ENCODE measurements around the gene YAE1. TPM values are rescaled to one million over a fixed set of nuclear protein-coding genes. Genes with fewer than 3 reads are reported as not detected.

YAE1 gene
- total and polyA plus RNA-seq, 2 experiments from 2014 or later = 30.5 to 107 TPM

DNA sequence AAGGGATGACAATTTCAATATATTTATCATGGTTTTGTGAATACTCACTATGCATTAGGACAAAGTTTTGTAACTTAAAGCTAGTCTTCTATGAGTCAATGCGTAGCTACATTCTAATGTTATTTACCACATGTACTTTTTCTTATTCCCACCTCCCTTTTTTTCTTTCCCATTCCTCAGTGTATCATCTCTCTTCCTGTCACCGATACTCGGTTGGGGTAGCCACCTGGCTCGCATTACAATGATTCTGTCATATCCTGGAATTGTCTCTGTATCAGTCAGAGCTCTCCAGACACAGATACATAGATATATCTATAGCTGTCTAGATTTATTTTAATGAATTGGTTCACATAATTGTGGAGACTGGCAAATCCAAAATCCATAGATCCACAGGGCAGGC is 47.4 kb downstream of the YAE1 start:
- Histone ChIP-seq H3F3A (replicated peaks; ENCODE audit: low read depth) (no peaks in the 10 kb centered on the region), H3K27me3 (ENCODE audit: insufficient read depth) (peaks cover 18% of the 10 kb centered on the region), H3K79me2 (replicated peaks; ENCODE audit: insufficient read depth) (no peaks in the 10 kb centered on the region), H3K36me3 (ENCODE audit: insufficient read depth) (no peaks in the 10 kb centered on the region), H3K27ac (ENCODE audit: low read depth) (no peak overlapping the region), H4K20me1 (replicated peaks; ENCODE audit: insufficient read depth) (no peaks in the 10 kb centered on the region), H3K4me3 (no peak overlapping the region), H2AFZ (no peak overlapping the region), H3K9me2 (ENCODE audit: insufficient read depth) (no peaks in the 10 kb centered on the region; the same call in 1 of the 2 replicates), H3K4me1 (ENCODE audit: insufficient read depth) (no peaks in the 10 kb centered on the region; the same call in none of the 2 replicates), H3K4me2 (no peak overlapping the region)
- Mint-ChIP-seq H3K9me3 (no peaks in the 10 kb centered on the region), H3K27ac (no peak overlapping the region), H3K4me3 (no peak overlapping the region), H3K36me3 (ENCODE audit: low read depth) (no peaks in the 10 kb centered on the region), H3K4me1 (peaks cover 10% of the 10 kb centered on the region; the same call in 2 of the 3 replicates), H3K27me3 (ENCODE audit: insufficient read depth, low read depth, poor library complexity) (peaks cover 6% of the 10 kb centered on the region)
- no peak for TF ChIP-seq NANOG (IDR thresholded peaks at IDR 0.05; ENCODE audit: borderline replicate concordance)
- no peak for TF ChIP-seq POLR2AphosphoS5 (IDR thresholded peaks at IDR 0.05; ENCODE audit: low read depth)
- TF ChIP-seq, protein P1, sequence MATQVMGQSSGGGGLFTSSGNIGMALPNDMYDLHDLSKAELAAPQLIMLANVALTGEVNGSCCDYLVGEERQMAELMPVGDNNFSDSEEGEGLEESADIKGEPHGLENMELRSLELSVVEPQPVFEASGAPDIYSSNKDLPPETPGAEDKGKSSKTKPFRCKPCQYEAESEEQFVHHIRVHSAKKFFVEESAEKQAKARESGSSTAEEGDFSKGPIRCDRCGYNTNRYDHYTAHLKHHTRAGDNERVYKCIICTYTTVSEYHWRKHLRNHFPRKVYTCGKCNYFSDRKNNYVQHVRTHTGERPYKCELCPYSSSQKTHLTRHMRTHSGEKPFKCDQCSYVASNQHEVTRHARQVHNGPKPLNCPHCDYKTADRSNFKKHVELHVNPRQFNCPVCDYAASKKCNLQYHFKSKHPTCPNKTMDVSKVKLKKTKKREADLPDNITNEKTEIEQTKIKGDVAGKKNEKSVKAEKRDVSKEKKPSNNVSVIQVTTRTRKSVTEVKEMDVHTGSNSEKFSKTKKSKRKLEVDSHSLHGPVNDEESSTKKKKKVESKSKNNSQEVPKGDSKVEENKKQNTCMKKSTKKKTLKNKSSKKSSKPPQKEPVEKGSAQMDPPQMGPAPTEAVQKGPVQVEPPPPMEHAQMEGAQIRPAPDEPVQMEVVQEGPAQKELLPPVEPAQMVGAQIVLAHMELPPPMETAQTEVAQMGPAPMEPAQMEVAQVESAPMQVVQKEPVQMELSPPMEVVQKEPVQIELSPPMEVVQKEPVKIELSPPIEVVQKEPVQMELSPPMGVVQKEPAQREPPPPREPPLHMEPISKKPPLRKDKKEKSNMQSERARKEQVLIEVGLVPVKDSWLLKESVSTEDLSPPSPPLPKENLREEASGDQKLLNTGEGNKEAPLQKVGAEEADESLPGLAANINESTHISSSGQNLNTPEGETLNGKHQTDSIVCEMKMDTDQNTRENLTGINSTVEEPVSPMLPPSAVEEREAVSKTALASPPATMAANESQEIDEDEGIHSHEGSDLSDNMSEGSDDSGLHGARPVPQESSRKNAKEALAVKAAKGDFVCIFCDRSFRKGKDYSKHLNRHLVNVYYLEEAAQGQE (IDR thresholded peaks at IDR 0.05; ENCODE audit: unreplicated experiment) = no peak
- TF ChIP-seq STAT1 (IDR thresholded peaks at IDR 0.05; ENCODE audit: unreplicated experiment) = no peak
- TF ChIP-seq, protein P2, sequence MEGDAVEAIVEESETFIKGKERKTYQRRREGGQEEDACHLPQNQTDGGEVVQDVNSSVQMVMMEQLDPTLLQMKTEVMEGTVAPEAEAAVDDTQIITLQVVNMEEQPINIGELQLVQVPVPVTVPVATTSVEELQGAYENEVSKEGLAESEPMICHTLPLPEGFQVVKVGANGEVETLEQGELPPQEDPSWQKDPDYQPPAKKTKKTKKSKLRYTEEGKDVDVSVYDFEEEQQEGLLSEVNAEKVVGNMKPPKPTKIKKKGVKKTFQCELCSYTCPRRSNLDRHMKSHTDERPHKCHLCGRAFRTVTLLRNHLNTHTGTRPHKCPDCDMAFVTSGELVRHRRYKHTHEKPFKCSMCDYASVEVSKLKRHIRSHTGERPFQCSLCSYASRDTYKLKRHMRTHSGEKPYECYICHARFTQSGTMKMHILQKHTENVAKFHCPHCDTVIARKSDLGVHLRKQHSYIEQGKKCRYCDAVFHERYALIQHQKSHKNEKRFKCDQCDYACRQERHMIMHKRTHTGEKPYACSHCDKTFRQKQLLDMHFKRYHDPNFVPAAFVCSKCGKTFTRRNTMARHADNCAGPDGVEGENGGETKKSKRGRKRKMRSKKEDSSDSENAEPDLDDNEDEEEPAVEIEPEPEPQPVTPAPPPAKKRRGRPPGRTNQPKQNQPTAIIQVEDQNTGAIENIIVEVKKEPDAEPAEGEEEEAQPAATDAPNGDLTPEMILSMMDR (conservative IDR thresholded peaks at IDR 0.05; ENCODE audit: low read depth in 2 of 2) = no peak
- TF ChIP-seq CREB1 (CRISPR knock-in tag; IDR thresholded peaks at IDR 0.05; ENCODE audit: low read depth) = no peak
- TF ChIP-seq ZNF114 (CRISPR knock-in tag; IDR thresholded peaks at IDR 0.05) = no peak
- TF ChIP-seq, protein P3, sequence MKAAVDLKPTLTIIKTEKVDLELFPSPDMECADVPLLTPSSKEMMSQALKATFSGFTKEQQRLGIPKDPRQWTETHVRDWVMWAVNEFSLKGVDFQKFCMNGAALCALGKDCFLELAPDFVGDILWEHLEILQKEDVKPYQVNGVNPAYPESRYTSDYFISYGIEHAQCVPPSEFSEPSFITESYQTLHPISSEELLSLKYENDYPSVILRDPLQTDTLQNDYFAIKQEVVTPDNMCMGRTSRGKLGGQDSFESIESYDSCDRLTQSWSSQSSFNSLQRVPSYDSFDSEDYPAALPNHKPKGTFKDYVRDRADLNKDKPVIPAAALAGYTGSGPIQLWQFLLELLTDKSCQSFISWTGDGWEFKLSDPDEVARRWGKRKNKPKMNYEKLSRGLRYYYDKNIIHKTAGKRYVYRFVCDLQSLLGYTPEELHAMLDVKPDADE (IDR thresholded peaks at IDR 0.05) = no peak
- ATAC-seq = no peak
- DNase-seq (ENCODE audit: low spot score) = no peak

DNA sequence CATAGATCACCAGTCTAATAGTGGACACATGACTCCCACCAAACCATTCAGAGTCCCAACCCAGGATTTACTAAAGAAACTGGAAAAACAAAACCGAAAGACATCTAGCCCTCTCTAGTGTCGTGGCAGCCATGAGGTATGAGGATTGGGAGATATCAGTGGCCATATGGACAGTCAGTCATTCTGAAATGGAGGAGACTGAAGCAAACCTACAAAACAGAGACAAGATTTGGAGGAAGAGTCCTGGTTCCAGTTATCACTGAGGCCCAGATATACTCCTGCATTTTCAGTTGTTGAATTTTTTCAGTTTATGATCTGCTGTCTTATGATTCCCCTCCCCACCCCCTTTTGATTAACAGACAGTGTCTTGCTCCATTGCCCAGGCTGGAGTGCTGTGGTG is 48.1 kb downstream of the YAE1 start:
- Histone ChIP-seq H2AFZ (no peak overlapping the region), H3K27ac (ENCODE audit: low read depth) (no peak overlapping the region), H3K36me3 (ENCODE audit: insufficient read depth) (no peaks in the 10 kb centered on the region), H3K4me1 (ENCODE audit: insufficient read depth) (no peaks in the 10 kb centered on the region; the same call in none of the 2 replicates), H3K4me3 (no peak overlapping the region), H4K20me1 (replicated peaks; ENCODE audit: insufficient read depth) (no peaks in the 10 kb centered on the region), H3K79me2 (replicated peaks; ENCODE audit: insufficient read depth) (no peaks in the 10 kb centered on the region), H3K4me2 (no peak overlapping the region), H3F3A (replicated peaks; ENCODE audit: low read depth) (no peaks in the 10 kb centered on the region), H3K9me2 (ENCODE audit: insufficient read depth) (no peaks in the 10 kb centered on the region; the same call in 1 of the 2 replicates), H3K27me3 (ENCODE audit: insufficient read depth) (peaks cover 12% of the 10 kb centered on the region)
- Mint-ChIP-seq H3K27me3 (ENCODE audit: insufficient read depth, low read depth, poor library complexity) (peaks cover 3% of the 10 kb centered on the region), H3K27ac (no peak overlapping the region), H3K9me3 (no peaks in the 10 kb centered on the region), H3K4me1 (peaks cover 5% of the 10 kb centered on the region; the same call in 2 of the 3 replicates), H3K4me3 (no peak overlapping the region), H3K36me3 (ENCODE audit: low read depth) (no peaks in the 10 kb centered on the region)
- ATAC-seq = no peak
- TF ChIP-seq ZNF331 (CRISPR knock-in tag; IDR thresholded peaks at IDR 0.05; ENCODE audit: low read depth) = no peak
- TF ChIP-seq EZH2phosphoT487 (IDR thresholded peaks at IDR 0.05; ENCODE audit: unreplicated experiment) = no peak
- TF ChIP-seq, protein P2 (conservative IDR thresholded peaks at IDR 0.05; ENCODE audit: low read depth in 2 of 2) = no peak
- no peak for TF ChIP-seq ZNF114 (CRISPR knock-in tag; IDR thresholded peaks at IDR 0.05)
- TF ChIP-seq, protein P1 (IDR thresholded peaks at IDR 0.05; ENCODE audit: unreplicated experiment) = no peak
- DNase-seq (ENCODE audit: low spot score) = no peak

All from GM23338 (cell line).